Osteoblast (primary cell): ENCODE results near the gene CALD1. TPM values are rescaled to one million over a fixed set of nuclear protein-coding genes. Genes with fewer than 3 reads are reported as not detected.

ENCODE experiments used
- DNase-seq: peaks from one replicate; pipeline ENCODE4 v3.0.0; 2011; ENCODE audit warnings: low spot score, mixed read lengths; ENCODE audit not compliant: insufficient read length; ENCODE audit errors: missing footprints
- H2AFZ ChIP-seq: 2 replicates; pipeline ENCODE4 v1.6.0; 2011; ENCODE audit warnings: mild to moderate bottlenecking, low read length
- H3K27ac ChIP-seq: 2 replicates; pipeline ENCODE4 v1.5.1; 2011; ENCODE audit warnings: mild to moderate bottlenecking, low read depth, low read length, moderate library complexity
- H3K27me3 ChIP-seq: 2 replicates; pipeline ENCODE4 v1.6.0; 2012; ENCODE audit warnings: mild to moderate bottlenecking, control low read depth, inconsistent platforms, low read length, moderate library complexity; ENCODE audit not compliant: insufficient read depth
- H3K36me3 ChIP-seq: 2 replicates; pipeline ENCODE4 v1.5.1; 2011; ENCODE audit warnings: mild to moderate bottlenecking, low read length, control low read depth, moderate library complexity; ENCODE audit not compliant: insufficient read depth
- H3K4me1 ChIP-seq: 2 replicates; pipeline ENCODE4 v1.5.1; 2011; ENCODE audit warnings: mild to moderate bottlenecking, low read length, control low read depth, moderate library complexity; ENCODE audit not compliant: insufficient read depth
- H3K4me2 ChIP-seq: 2 replicates; pipeline ENCODE4 v1.6.0; 2011; ENCODE audit warnings: mild to moderate bottlenecking, low read length; ENCODE audit not compliant: insufficient read depth
- H3K4me3 ChIP-seq: fragments of 200-600 bp; sonication (generic); 3 replicates; pipeline ENCODE4 v1.5.1; 2012; ENCODE audit warnings: mild to moderate bottlenecking, low read length, inconsistent platforms; ENCODE audit not compliant: insufficient read depth
- H3K79me2 ChIP-seq: 2 replicates; pipeline ENCODE4 v1.6.0; 2012; ENCODE audit warnings: mild to moderate bottlenecking, low read length, control low read depth, inconsistent platforms; ENCODE audit not compliant: insufficient read depth
- H3K9me3 ChIP-seq: 2 replicates; pipeline ENCODE4 v1.5.1; 2011; ENCODE audit warnings: low read depth, low read length, control low read depth
- H4K20me1 ChIP-seq: 2 replicates; pipeline ENCODE4 v1.6.0; 2012; ENCODE audit warnings: mild to moderate bottlenecking, low read length, control low read depth; ENCODE audit not compliant: insufficient read depth
- CTCF ChIP-seq: IDR thresholded peaks from 2 replicates; pipeline ENCODE4 v1.5.1; 2011; ENCODE audit warnings: mild to moderate bottlenecking, low read depth, low read length, moderate library complexity; ENCODE audit errors: extremely low read depth
- total RNA-seq: library from RNA; depleted of rRNA; stranded (reverse); fragments of >200 nt; gene quantifications from 2 replicates; pipeline ENCODE4 v1.2.3, GENCODE V29; 2012

The CALD1 gene
- total RNA-seq, 1 donor: 1,123 TPM

DNA sequence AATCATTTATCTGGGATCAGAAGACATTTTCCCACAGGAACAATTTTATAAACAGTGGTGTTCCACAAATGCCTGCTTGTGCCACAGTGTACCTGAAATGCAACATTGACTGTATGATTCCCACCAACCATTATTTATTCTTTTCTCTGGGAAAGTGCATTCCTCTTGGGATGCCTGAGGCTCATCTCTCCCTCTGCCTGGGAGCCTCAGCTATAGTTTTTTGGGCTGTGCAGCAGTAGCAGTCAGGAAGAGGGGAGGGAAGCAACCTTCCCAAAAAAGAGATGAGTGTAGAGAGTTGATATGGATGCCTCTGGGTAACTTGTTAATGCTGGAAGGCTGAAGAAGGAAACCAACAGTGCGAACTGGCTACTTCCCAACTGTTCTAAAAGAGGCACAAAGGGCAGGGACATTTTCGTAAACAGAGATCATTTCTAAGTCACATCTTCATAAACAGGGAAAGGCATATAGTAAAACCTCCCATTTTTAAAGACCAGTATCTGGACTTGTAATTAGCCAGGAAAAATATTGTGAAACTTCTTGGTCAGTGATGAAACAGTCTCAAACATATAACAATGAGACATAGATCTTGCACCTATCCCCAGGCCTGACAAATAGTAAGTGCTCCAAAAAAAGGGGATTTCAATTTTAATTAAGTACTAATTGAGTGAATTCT lies 1.4 kb upstream of the CALD1 start:
- Histone ChIP-seq H3K4me3 (peak overlapping the region; percentile 80), H3K27me3 (no peaks in the 10 kb centered on the region), H3K27ac (peak overlapping the region; percentile 90), H3K9me3 (no peaks in the 10 kb centered on the region), H3K79me2 (peaks cover 36% of the 10 kb centered on the region), H3K4me1 (peaks cover 34% of the 10 kb centered on the region), H4K20me1 (peaks cover 22% of the 10 kb centered on the region), H2AFZ (peak overlapping the region; percentile 28), H3K36me3 (peaks cover 21% of the 10 kb centered on the region), H3K4me2 (peak overlapping the region; percentile 80)
- no peak for TF ChIP-seq CTCF
- peak; percentile 47 for DNase-seq

GRCh38 chr7:134779741-134780065 lies 269 bp downstream of the CALD1 start:
- TF ChIP-seq CTCF: no peak
- Histone ChIP-seq H3K79me2 (peaks cover 52% of the 10 kb centered on the region), H3K4me3 (peak overlapping the region; percentile 80), H3K27me3 (no peaks in the 10 kb centered on the region), H3K36me3 (peaks cover 36% of the 10 kb centered on the region), H3K4me1 (peaks cover 50% of the 10 kb centered on the region), H3K4me2 (peak overlapping the region; percentile 90), H3K27ac (peak overlapping the region; percentile 94), H4K20me1 (peaks cover 39% of the 10 kb centered on the region), H3K9me3 (no peaks in the 10 kb centered on the region), H2AFZ (no peak overlapping the region)
- peak; percentile 68 for DNase-seq

DNA sequence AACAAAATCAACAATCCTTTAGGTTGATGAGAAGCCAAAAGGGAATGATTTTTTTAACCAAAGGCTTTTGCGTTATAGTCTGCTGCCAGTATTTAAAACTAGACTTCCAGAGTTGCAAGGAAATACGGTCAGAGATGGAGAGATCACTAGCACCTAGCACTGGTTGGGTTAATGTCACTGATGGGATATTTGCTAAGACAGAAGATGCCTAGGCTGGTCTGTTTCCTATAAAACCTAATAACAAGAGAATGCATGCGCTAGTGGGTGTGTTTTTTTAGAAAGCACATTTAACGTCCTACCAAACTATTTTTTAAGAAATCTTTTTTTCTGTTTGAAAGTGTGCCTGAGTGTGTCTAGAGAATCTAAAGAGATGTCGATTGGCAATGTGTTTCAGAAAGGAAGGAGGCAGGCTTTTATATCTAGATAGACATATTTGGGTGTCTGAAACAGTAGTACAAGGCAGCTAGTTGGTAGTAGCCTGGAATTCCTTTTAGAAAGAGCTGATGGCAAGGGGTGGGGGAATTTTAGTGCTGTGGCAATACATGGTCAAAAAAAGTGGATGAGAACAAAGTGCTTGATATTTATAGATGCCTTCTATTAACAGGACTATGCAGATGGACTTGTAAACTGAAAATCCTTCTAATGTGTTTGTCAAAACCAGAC lies 863 bp downstream of the CALD1 start:
- Histone ChIP-seq H3K9me3 (no peaks in the 10 kb centered on the region), H3K27me3 (no peaks in the 10 kb centered on the region), H3K79me2 (peaks cover 58% of the 10 kb centered on the region), H4K20me1 (peaks cover 44% of the 10 kb centered on the region), H3K36me3 (peaks cover 42% of the 10 kb centered on the region), H3K4me1 (peaks cover 56% of the 10 kb centered on the region), H3K27ac (peak overlapping the region; percentile 94), H3K4me3 (peak overlapping the region; percentile 80), H2AFZ (no peak overlapping the region), H3K4me2 (peak overlapping the region; percentile 90)
- DNase-seq: no peak
- TF ChIP-seq CTCF: no peak

GRCh38 chr7:134781171-134781570 lies 1.7 kb downstream of the CALD1 start:
- Histone ChIP-seq H3K27ac (peak overlapping the region; percentile 94), H2AFZ (no peak overlapping the region), H3K4me1 (peaks cover 65% of the 10 kb centered on the region), H3K36me3 (peaks cover 51% of the 10 kb centered on the region), H3K4me3 (peak overlapping the region; percentile 80), H3K79me2 (peaks cover 67% of the 10 kb centered on the region), H3K4me2 (peak overlapping the region; percentile 90), H3K27me3 (no peaks in the 10 kb centered on the region), H4K20me1 (peaks cover 53% of the 10 kb centered on the region), H3K9me3 (no peaks in the 10 kb centered on the region)
- no peak for DNase-seq
- no peak for TF ChIP-seq CTCF
